K562 (cell line): ENCODE measurements around the gene CDYL2. TPM values are rescaled to one million over a fixed set of nuclear protein-coding genes. Genes with fewer than 3 reads are reported as not detected.

Experiments used
- ATAC-seq: fragments of 200-7000 bp; cut with Tn5 transposase; 3 replicates; pipeline ENCODE4 v1.9.1; 2020; ENCODE audit warnings: moderate library complexity
- BruUV-seq: library from RNA; stranded (reverse); fragments of 400-500 nt; replicated peaks from 2 replicates; lab custom pipeline; 2021; lab: Mats Ljungman, UMichigan
- CTCF ChIA-PET: fragments of 300-600 bp; formaldehyde crosslinking; extraction: SDS; loops from one replicate; lab custom pipeline; 2021; ENCODE audit warnings: low intra/inter-chr PET ratio; lab: Yijun Ruan, JAX
- POLR2A ChIA-PET: fragments of 300-600, 350-650 bp; sonication (Branson Sonifier 250); formaldehyde crosslinking; extraction: SDS; loops from one replicate; lab custom pipeline; 2021; ENCODE audit warnings: antibody characterized with exemption, inconsistent platforms; lab: Yijun Ruan, JAX
- DNase-seq, 4 experiments: peaks; one replicate each; pipeline versions ENCODE4 v3.0.0 to v3.0.0-alpha.2; 2011 to 2018; ENCODE audit warnings: low spot score in 3 of 4, mixed read lengths in 3 of 4; ENCODE audit errors: extremely low read depth in 1 of 4
- FAIRE-seq: peaks from 2 replicates; lab custom pipeline; 2011; peaks lifted over from hg19 to GRCh38; lab: Jason Lieb, UNC
- H2AFZ ChIP-seq: 2 replicates; pipeline ENCODE4 v1.6.0; 2011; ENCODE audit warnings: low read depth, low read length, control low read depth, inconsistent platforms
- H3K27ac ChIP-seq: fragments of 200-600 bp; 3 replicates; pipeline ENCODE4 v1.8.0; 2011; ENCODE audit warnings: low read depth, mild to moderate bottlenecking, control low read depth, inconsistent platforms, low read length, moderate library complexity, mixed read lengths; ENCODE audit errors: extremely low read depth
- H3K27me3 ChIP-seq, 2 experiments: fragments of 300-600 bp in 1 of 2; 2 replicates in 1 of 2; 3 replicates in 1 of 2; pipeline versions ENCODE4 v1.6.0 to v1.8.0; 2011; ENCODE audit warnings: inconsistent platforms in 2 of 2, low read length in 2 of 2, mild to moderate bottlenecking in 1 of 2, mixed read lengths in 1 of 2, moderate library complexity in 1 of 2; ENCODE audit not compliant: control insufficient read depth in 2 of 2, insufficient read depth in 2 of 2
- H3K36me3 ChIP-seq: fragments of 300-600 bp; 3 replicates; pipeline ENCODE4 v1.8.0; 2011; ENCODE audit warnings: mild to moderate bottlenecking, low read length, inconsistent platforms; ENCODE audit not compliant: control insufficient read depth, insufficient read depth
- H3K4me1 ChIP-seq, 2 experiments: fragments of 200-600 bp in 1 of 2; replicated peaks in 1 of 2; 2 replicates in 1 of 2; 3 replicates in 1 of 2; pipeline versions ENCODE4 v1.5.1 to v1.8.0; 2011; ENCODE audit warnings: inconsistent platforms in 2 of 2, low read length in 2 of 2, mild to moderate bottlenecking in 1 of 2, mixed read lengths in 1 of 2, moderate library complexity in 1 of 2; ENCODE audit not compliant: control insufficient read depth in 2 of 2, insufficient read depth in 2 of 2
- H3K4me2 ChIP-seq: 2 replicates; pipeline ENCODE4 v1.6.1; 2011; ENCODE audit warnings: low read length, control low read depth, inconsistent platforms, mixed read lengths; ENCODE audit not compliant: insufficient read depth
- H3K4me3 ChIP-seq: fragments of 200-600 bp; sonication (generic), shearing (Covaris generic); 2 replicates; pipeline ENCODE4 v1.5.1; 2016; ENCODE audit warnings: control low read depth, inconsistent platforms
- H3K79me2 ChIP-seq: fragments of 200-600 bp; 3 replicates; pipeline ENCODE4 v1.8.0; 2011; ENCODE audit warnings: low read length, inconsistent platforms; ENCODE audit not compliant: control insufficient read depth, insufficient read depth
- H3K9ac ChIP-seq, 2 experiments: 2 replicates each; pipeline versions ENCODE4 v1.6.0 to v1.6.1; 2011; ENCODE audit warnings: low read depth in 2 of 2, low read length in 2 of 2, control low read depth in 1 of 2, inconsistent platforms in 1 of 2, mild to moderate bottlenecking in 1 of 2, mixed read lengths in 1 of 2; ENCODE audit not compliant: insufficient read depth in 1 of 2
- H3K9me1 ChIP-seq: one replicate; pipeline ENCODE4 v1.6.0; 2011; ENCODE audit warnings: inconsistent platforms, mild to moderate bottlenecking, low read length, moderate library complexity; ENCODE audit not compliant: control insufficient read depth, insufficient read depth
- H3K9me3 ChIP-seq: replicated peaks from 2 replicates; pipeline ENCODE4 v1.5.1; 2011; ENCODE audit warnings: low read depth, low read length, inconsistent platforms; ENCODE audit not compliant: control insufficient read depth, insufficient read depth
- H4K20me1 ChIP-seq: replicated peaks from 2 replicates; pipeline ENCODE4 v1.6.1; 2011; ENCODE audit warnings: low read length, inconsistent platforms, mixed read lengths; ENCODE audit not compliant: control insufficient read depth, insufficient read depth
- ATF6 ChIP-seq: sonication (generic); formaldehyde crosslinking; IDR thresholded peaks from 2 replicates; pipeline ENCODE4 v1.4.0; 2020; ENCODE audit warnings: mild to moderate bottlenecking, missing genetic modification reagents
- E2F8 ChIP-seq: fragments of 450-650 bp; IDR thresholded peaks from 2 replicates; pipeline ENCODE4 v1.7.1; 2018; ENCODE audit warnings: mild to moderate bottlenecking, low read depth; ENCODE audit not compliant: partially characterized antibody
- FOXP4 ChIP-seq: sonication (generic); formaldehyde crosslinking; IDR thresholded peaks from 2 replicates; pipeline ENCODE4 v1.8.0; 2022; ENCODE audit warnings: mild to moderate bottlenecking, missing genetic modification reagents, borderline replicate concordance
- ILK ChIP-seq: fragments of 450-650 bp; IDR thresholded peaks from 2 replicates; pipeline ENCODE4 v1.6.1; 2016; ENCODE audit warnings: missing genetic modification characterization, low read depth, mild to moderate bottlenecking, missing compliant biosample characterization, moderate library complexity, borderline replicate concordance
- JUNB ChIP-seq: fragments of 450-650 bp; formaldehyde crosslinking; conservative IDR thresholded peaks from 2 replicates; pipeline ENCODE4 v1.4.0; 2020; ENCODE audit warnings: mild to moderate bottlenecking
- RBM17 ChIP-seq: fragments of 200-400 bp; formaldehyde crosslinking; IDR thresholded peaks from 2 replicates; pipeline ENCODE4 v1.6.1; 2017; ENCODE audit warnings: low read depth, mild to moderate bottlenecking, low read length, borderline replicate concordance
- RNF2 ChIP-seq: sonication (generic); IDR thresholded peaks from 2 replicates; pipeline ENCODE4 v1.6.1; 2016
- SMARCE1 ChIP-seq: fragments of 450-650 bp; IDR thresholded peaks from 2 replicates; pipeline ENCODE4 v1.7.1; 2016; ENCODE audit warnings: mild to moderate bottlenecking
- SP2 ChIP-seq: IDR thresholded peaks from 2 replicates; pipeline ENCODE4 v1.6.1; 2011; ENCODE audit warnings: mild to moderate bottlenecking, low read depth, low read length, moderate library complexity; ENCODE audit not compliant: poor library complexity, severe bottlenecking; ENCODE audit errors: extremely low read depth
- ZNF232 ChIP-seq: sonication (generic); formaldehyde crosslinking; IDR thresholded peaks from 2 replicates; pipeline ENCODE4 v1.8.0; 2022; ENCODE audit warnings: mild to moderate bottlenecking, missing genetic modification reagents
- ZNF347 ChIP-seq: fragments of 450-650 bp; formaldehyde crosslinking; IDR thresholded peaks from 2 replicates; pipeline ENCODE4 v1.4.0; 2020; ENCODE audit warnings: low read depth, mild to moderate bottlenecking, moderate library complexity
- ZNF431 ChIP-seq: sonication (generic); formaldehyde crosslinking; IDR thresholded peaks from 2 replicates; pipeline ENCODE4 v1.8.0; 2022; ENCODE audit warnings: mild to moderate bottlenecking, missing genetic modification reagents
- ZNF449 ChIP-seq: fragments of 250-450 bp; sonication (Bioruptor Pico); IDR thresholded peaks from 2 replicates; pipeline ENCODE4 v1.8.0; 2022; ENCODE audit warnings: moderate library complexity, mild to moderate bottlenecking, inconsistent platforms
- in situ Hi-C: fragments of 300-500 bp; cut with MboI; formaldehyde crosslinking; loops from 4 replicates; pipeline ENCODE4 v1.15.0; 2018; ENCODE audit warnings: inconsistent platforms, mixed read lengths
- intact Hi-C: fragments of 100-400 bp; cut with micrococcal nuclease; formaldehyde crosslinking; loops from 2 replicates; pipeline ENCODE4 v1.14.2; 2022
- polyA plus RNA-seq, 8 experiments: library from polyadenylated mRNA; depleted of rRNA in 4 of 8; stranded (reverse) in 5 of 8; unstranded in 3 of 8; fragments of >200 nt; fragmentation: Nextera tagmentation in 2 of 8; fragmentation: Illumina TruSeq in 1 of 8; extraction: Ambion mirVana in 2 of 8; extraction: Trizol in 1 of 8; gene quantifications; 2 replicates each; pipeline versions ENCODE4 v1.2.1 to v1.2.3, GENCODE V29; 2011 to 2014; ENCODE audit warnings: inconsistent platforms in 1 of 8, missing spikeins in 1 of 8
- total RNA-seq, 7 experiments: library from RNA; depleted of rRNA in 6 of 7; stranded (reverse); fragments of >200 nt in 6 of 7; fragmentation: Illumina TruSeq in 2 of 7; extraction: Trizol in 2 of 7; gene quantifications; 2 replicates each; pipeline versions ENCODE4 v1.2.1 to v1.2.3, GENCODE V29; 2011 to 2021; ENCODE audit warnings: low replicate concordance in 1 of 7

Gene CDYL2
- total and polyA plus RNA-seq, 9 of the 15 experiments (the other 6 are each of a cell fraction or from before 2014, with no cell fraction given), result under 0.01 to 0.04 (median 0.01) TPM; not detected in 6

GRCh38 chr16:80672379-80672778 lies 132.0 kb downstream of the CDYL2 start:
- Histone ChIP-seq H3K9ac (no peak overlapping the region), H3K9me1 (no peaks in the 10 kb centered on the region), H3K4me2 (no peak overlapping the region), H3K4me3 (no peak overlapping the region), H3K4me1 (no peaks in the 10 kb centered on the region), H3K9me3 (no peaks in the 10 kb centered on the region), H3K79me2 (no peaks in the 10 kb centered on the region), H3K36me3 (no peaks in the 10 kb centered on the region), H2AFZ (no peak overlapping the region), H4K20me1 (no peaks in the 10 kb centered on the region), H3K27me3 (peaks cover 8 to 32% of the 10 kb centered on the region in 2 experiments; a peak in 3 of 5 replicates), H3K27ac (no peak overlapping the region)
- POLR2A ChIA-PET, result no interaction called here
- CTCF ChIA-PET, result no interaction called here
- ATAC-seq, result no peak
- no peak for DNase-seq
- in situ Hi-C loops, result no loop called here
- no peak for FAIRE-seq
- no TSS peak for BruUV-seq
- intact Hi-C loops, result no loop called here
- TF ChIP-seq SMARCE1, result no peak
- TF ChIP-seq ATF6 (CRISPR knock-in tag), result no peak
- no peak for TF ChIP-seq ILK (tag)
- no peak for TF ChIP-seq ZNF431 (CRISPR knock-in tag)
- TF ChIP-seq SP2, result no peak
- TF ChIP-seq RBM17, result no peak
- no peak for TF ChIP-seq FOXP4
- no peak for TF ChIP-seq E2F8
- no peak for TF ChIP-seq ZNF232 (CRISPR knock-in tag)
- TF ChIP-seq JUNB (CRISPR knock-in tag), result no peak
- TF ChIP-seq ZNF449 (CRISPR knock-in tag), result no peak
- no peak for TF ChIP-seq ZNF347 (CRISPR knock-in tag)
- no peak for TF ChIP-seq RNF2
